Measurements from ENCODE around the gene RANBP3. TPM values are rescaled to one million over a fixed set of nuclear protein-coding genes. Genes with fewer than 3 reads are reported as not detected.

The RANBP3 gene
- total and polyA plus RNA-seq, 12 donors = 55.0 to 179 (median 81.1) TPM

GRCh38 chr19:5870986-5871394 is 107.0 kb downstream of the RANBP3 start:
- no peak for DNase-seq
- no peaks in the 10 kb centered on the region for H3K4me1 ChIP-seq (replicated peaks in 1 of 2)
- H3K4me3 ChIP-seq = no peak overlapping the region
- no peak overlapping the region for H3K27ac ChIP-seq
- H3K27me3 ChIP-seq = no peaks in the 10 kb centered on the region
- TF ChIP-seq POLR2A (IDR thresholded peaks at IDR 0.05) (no peak), CTCF (IDR thresholded peaks at IDR 0.05) (no peak)
- WGBS, 4 donors = 80 to 87% (median 81%) methylated on average over 12 of the region's 12 CpGs
- no peaks in the 10 kb centered on the region for H3K9me3 ChIP-seq (replicated peaks in 1 of 3)
- no peaks in the 10 kb centered on the region for H3K36me3 ChIP-seq (replicated peaks in 1 of 2)
- intact Hi-C loops (cut with DNase I) = no loop called here

DNA sequence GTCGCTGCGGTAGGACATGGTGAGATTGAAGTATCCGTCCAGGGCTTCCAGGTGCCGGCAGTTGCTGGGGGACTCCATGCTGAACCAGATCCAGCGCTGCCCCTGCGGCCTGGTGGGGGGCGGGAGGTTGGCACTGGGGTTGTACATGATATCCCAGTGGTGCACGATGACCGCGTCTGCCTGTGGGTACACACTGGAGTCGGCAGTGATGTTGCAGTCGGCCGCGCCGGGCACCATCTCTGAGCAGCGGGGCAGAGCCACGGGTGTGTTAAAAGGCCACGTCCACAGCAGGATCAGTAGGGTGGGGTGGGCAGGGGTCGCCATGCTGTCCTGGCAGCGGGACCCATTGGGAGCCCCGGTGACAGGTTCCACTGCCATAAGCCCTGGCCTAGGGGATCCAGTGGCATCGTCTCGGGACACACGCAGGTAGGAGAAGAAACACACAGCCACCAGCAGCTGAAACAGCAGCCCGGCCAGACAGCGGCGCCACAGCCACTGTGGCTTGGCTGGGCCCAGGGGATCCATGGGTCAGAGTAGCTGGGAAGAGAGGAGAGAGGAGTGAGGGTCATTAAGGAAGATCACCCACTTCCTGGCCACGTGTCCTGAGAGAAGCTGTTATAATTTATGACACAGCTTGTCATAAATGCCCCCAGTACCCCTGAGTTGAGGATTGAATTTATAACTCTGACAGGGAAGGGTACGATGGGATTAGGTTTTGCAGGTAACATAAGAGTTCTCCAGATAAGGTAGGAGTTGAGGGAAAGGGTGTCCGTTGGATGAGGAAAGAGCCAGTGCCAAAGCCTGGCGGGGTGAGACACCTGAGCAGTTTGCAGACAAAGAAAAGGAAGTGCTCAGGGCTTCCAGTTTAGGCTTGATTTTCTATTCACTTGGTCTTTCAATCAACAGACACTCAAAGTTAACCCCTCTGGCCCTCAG is 110.5 kb downstream of the RANBP3 start:
- no peaks in the 10 kb centered on the region for H3K4me1 ChIP-seq (replicated peaks in 1 of 2)
- intact Hi-C loops (cut with DNase I) = no loop called here

More for the DNA sequence above, 110.5 kb downstream of the RANBP3 start:
- no peak for DNase-seq
- TF ChIP-seq CTCF (IDR thresholded peaks at IDR 0.05) (no peak), POLR2A (IDR thresholded peaks at IDR 0.05) (no peak)
- Histone ChIP-seq H3K4me3 (no peak overlapping the region), H3K27me3 (no peaks in the 10 kb centered on the region), H3K36me3 (replicated peaks in 1 of 2) (no peaks in the 10 kb centered on the region), H3K9me3 (replicated peaks in 1 of 3) (no peaks in the 10 kb centered on the region), H3K27ac (no peak overlapping the region)
- WGBS, 4 donors = 81 to 87% (median 84%) methylated on average over 18 to 31 of the region's 31 CpGs

Other genes with a start within 250 kb of the RANBP3 start
- 1 to 10 TPM in 6 of 9 donors, under 1 TPM in 3; 0.28 to 2.9 (median 1.2) TPM for gene PRR22, start 193.4 kb downstream of the RANBP3 start, total RNA-seq
- gene PRR22, start 193.4 kb downstream of the RANBP3 start, polyA plus RNA-seq = 10 to 100 TPM in 2 of 3 donors, not detected in 1; 11.6 to 16.7 TPM
- gene DUS3L, start 187.0 kb downstream of the RANBP3 start, total RNA-seq = 10 to 100 TPM; 15.5 to 48.3 (median 30.3) TPM
- 100 to 1,000 TPM in 1 of 3 donors, 10 to 100 TPM in 2; 10.9 to 142 (median 90.2) TPM for gene DUS3L, start 187.0 kb downstream of the RANBP3 start, polyA plus RNA-seq
- gene NRTN, start 173.1 kb downstream of the RANBP3 start, total RNA-seq = 10 to 100 TPM in 5 of 9 donors, 1 to 10 TPM in 4; 4.5 to 26.8 (median 12.0) TPM
- gene NRTN, start 173.1 kb downstream of the RANBP3 start, polyA plus RNA-seq = 1 to 10 TPM; 4.9 to 9.0 (median 8.7) TPM
- not detected for gene FUT6, start 138.4 kb downstream of the RANBP3 start, total RNA-seq
- gene FUT6, start 138.4 kb downstream of the RANBP3 start, polyA plus RNA-seq = under 1 TPM in 1 of 3 donors, not detected in 2; 0.03 TPM
- under 1 TPM in 2 of 9 donors, not detected in 7; 0.14 to 0.15 TPM for gene FUT3, start 126.7 kb downstream of the RANBP3 start, total RNA-seq
- under 1 TPM in 2 of 3 donors, not detected in 1; 0.16 to 0.20 TPM for gene FUT3, start 126.7 kb downstream of the RANBP3 start, polyA plus RNA-seq
- gene FUT5, start 107.6 kb downstream of the RANBP3 start, total RNA-seq = not detected
- gene FUT5, start 107.6 kb downstream of the RANBP3 start, polyA plus RNA-seq = not detected
- gene NDUFA11, start 74.3 kb downstream of the RANBP3 start, total RNA-seq = 100 to 1,000 TPM; 288 to 842 (median 410) TPM
- 100 to 1,000 TPM; 300 to 856 (median 442) TPM for gene NDUFA11, start 74.3 kb downstream of the RANBP3 start, polyA plus RNA-seq
- gene VMAC, start 73.3 kb downstream of the RANBP3 start, total RNA-seq = 10 to 100 TPM in 3 of 9 donors, 1 to 10 TPM in 6; 5.0 to 14.4 (median 8.4) TPM
- 10 to 100 TPM in 1 of 3 donors, 1 to 10 TPM in 2; 3.5 to 15.6 (median 4.8) TPM for gene VMAC, start 73.3 kb downstream of the RANBP3 start, polyA plus RNA-seq
- 100 to 1,000 TPM in 1 of 9 donors, 10 to 100 TPM in 7, 1 to 10 TPM in 1; 8.8 to 146 (median 18.3) TPM for gene CAPS, start 63.9 kb downstream of the RANBP3 start, total RNA-seq
- gene CAPS, start 63.9 kb downstream of the RANBP3 start, polyA plus RNA-seq = 100 to 1,000 TPM in 1 of 3 donors, 10 to 100 TPM in 1, 1 to 10 TPM in 1; 7.1 to 104 (median 75.9) TPM
- 1 to 10 TPM; 2.3 to 7.8 (median 4.4) TPM for gene RFX2, start 132.4 kb upstream of the RANBP3 start, total RNA-seq
- gene RFX2, start 132.4 kb upstream of the RANBP3 start, polyA plus RNA-seq = 10 to 100 TPM in 1 of 3 donors, 1 to 10 TPM in 2; 2.7 to 10.4 (median 4.8) TPM
- not detected for gene ACSBG2, start 157.5 kb upstream of the RANBP3 start, total RNA-seq
- not detected for gene ACSBG2, start 157.5 kb upstream of the RANBP3 start, polyA plus RNA-seq

All from adrenal gland (tissue), 12 donors.